ENCODE measurements around the gene OTOF. TPM values are rescaled to one million over a fixed set of nuclear protein-coding genes. Genes with fewer than 3 reads are reported as not detected.

Gene OTOF
- polyA plus RNA-seq, 3 donors: 0.18 to 0.21 (median 0.19) TPM

- no peak for DNase-seq
Measured at GRCh38 chr2:26412091-26412673, 65.7 kb downstream of the OTOF start.

GRCh38 chr2:26411419-26411818 lies 66.5 kb downstream of the OTOF start:
- no peak for DNase-seq

GRCh38 chr2:26410764-26411243 lies 67.1 kb downstream of the OTOF start:
- no peak for DNase-seq

DNA sequence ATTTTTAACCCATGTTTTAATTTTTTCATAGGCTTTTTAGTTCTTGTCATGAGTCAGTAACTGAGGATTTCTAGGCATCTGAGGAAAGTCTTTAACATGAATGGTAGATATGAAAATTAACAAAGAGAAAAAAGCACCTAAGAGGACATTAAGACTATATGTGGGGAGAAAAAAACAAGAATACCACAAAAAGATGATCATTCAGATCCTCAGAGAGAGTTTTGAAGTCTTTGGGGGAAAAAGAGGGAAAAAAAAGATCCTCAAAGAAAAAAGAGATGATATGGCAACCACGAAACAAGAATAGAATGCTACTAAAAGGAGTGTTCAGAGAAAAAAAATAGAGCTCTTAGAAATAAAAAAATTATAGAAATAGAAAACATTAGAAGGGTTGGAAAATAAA lies 68.1 kb downstream of the OTOF start:
- DNase-seq: no peak

DNA sequence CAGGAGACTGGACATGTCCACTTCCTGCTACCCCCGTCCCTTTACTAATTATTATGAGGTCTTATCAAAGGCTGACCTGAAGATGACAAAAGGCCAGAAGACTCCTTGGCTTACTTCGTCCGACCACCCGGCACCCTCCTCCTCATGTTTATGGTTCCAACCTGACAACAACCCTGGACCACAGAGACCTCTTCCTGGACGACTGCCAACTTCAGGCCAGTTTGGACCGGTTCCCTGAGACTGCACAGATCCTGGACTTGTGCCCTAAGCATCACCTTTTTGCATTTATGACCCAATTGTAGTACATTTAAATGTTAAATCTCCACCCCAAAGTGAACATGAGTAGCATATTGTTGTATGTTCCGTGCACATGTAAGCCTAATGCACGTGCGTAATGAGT lies 70.4 kb downstream of the OTOF start:
- no peak for DNase-seq

Other genes starting within 250 kb of the OTOF start
- gene HADHA, start 233.5 kb downstream of the OTOF start, polyA plus RNA-seq (ENCODE audit: insufficient read length in 3 of 3): 100 to 1,000 TPM; 199 to 235 (median 218) TPM
- 100 to 1,000 TPM; 142 to 160 (median 158) TPM for gene HADHB, start 233.2 kb downstream of the OTOF start, polyA plus RNA-seq (ENCODE audit: insufficient read length in 3 of 3)
- gene SELENOI, start 132.0 kb downstream of the OTOF start, polyA plus RNA-seq (ENCODE audit: insufficient read length in 3 of 3): 10 to 100 TPM; 17.2 to 24.0 (median 22.5) TPM
- gene ADGRF3, start 131.3 kb downstream of the OTOF start, polyA plus RNA-seq (ENCODE audit: insufficient read length in 3 of 3): 1 to 10 TPM; 2.7 to 3.7 (median 3.5) TPM
- 1 to 10 TPM; 1.8 to 4.6 (median 2.1) TPM for gene DRC1, start 76.2 kb downstream of the OTOF start, polyA plus RNA-seq (ENCODE audit: insufficient read length in 3 of 3)
- under 1 TPM; 0.28 to 0.78 (median 0.30) TPM for gene CIB4, start 163.2 kb upstream of the OTOF start, polyA plus RNA-seq (ENCODE audit: insufficient read length in 3 of 3)
- gene KCNK3, start 214.6 kb upstream of the OTOF start, polyA plus RNA-seq (ENCODE audit: insufficient read length in 3 of 3): 1 to 10 TPM; 1.4 to 5.3 (median 2.0) TPM